Fibroblast of pulmonary artery (primary cell): ENCODE results near the gene TWF2.

ENCODE experiments used
- DNase-seq: peaks from one replicate; pipeline ENCODE4 v3.0.0-alpha.2; 2010; ENCODE audit warnings: low read depth
- H3K4me3 ChIP-seq: replicated peaks from 2 replicates; pipeline ENCODE4 v1.5.1; 2011; ENCODE audit warnings: low read depth, mild to moderate bottlenecking, control low read depth, low read length, moderate library complexity
- CTCF ChIP-seq: IDR thresholded peaks from 2 replicates; pipeline ENCODE4 v1.5.1; 2011; ENCODE audit warnings: mild to moderate bottlenecking, control low read depth, low read length, inconsistent platforms; ENCODE audit errors: missing control alignments

Gene TWF2

GRCh38 chr3:52257911-52258310 is 19.0 kb upstream of the TWF2 start:
- H3K4me3 ChIP-seq: no peak overlapping the region
- TF ChIP-seq CTCF: no peak
- DNase-seq: peak; percentile 30

GRCh38 chr3:52256622-52257021 is 17.7 kb upstream of the TWF2 start:
- no peak for TF ChIP-seq CTCF
- DNase-seq: no peak
- H3K4me3 ChIP-seq: no peak overlapping the region

- DNase-seq: no peak
- H3K4me3 ChIP-seq: no peak overlapping the region
- TF ChIP-seq CTCF: no peak
Measured at GRCh38 chr3:52256159-52256558, 17.2 kb upstream of the TWF2 start.

- DNase-seq: no peak
- H3K4me3 ChIP-seq: no peak overlapping the region
- no peak for TF ChIP-seq CTCF
Measured at GRCh38 chr3:52254608-52255007, 15.7 kb upstream of the TWF2 start.

- peak; percentile 36 for DNase-seq
- no peak overlapping the region for H3K4me3 ChIP-seq
- TF ChIP-seq CTCF: no peak
Measured at GRCh38 chr3:52253314-52254304, 14.7 kb upstream of the TWF2 start.

- no peak overlapping the region for H3K4me3 ChIP-seq
- no peak for DNase-seq
- no peak for TF ChIP-seq CTCF
Measured at GRCh38 chr3:52250122-52250521, 11.2 kb upstream of the TWF2 start.
